Stimulated activated CD4-positive, alpha-beta T cell treated with anti-CD3 and anti-CD28 coated beads, Interleukin-1b, Interleukin-23, amount 100 ng/mL, for 4 hours (primary cell): ENCODE data around the gene SND1.

Experiments used
- DNase-seq, 2 donors: peaks; one replicate each; pipeline ENCODE4 v3.0.0-alpha.2; 2020; ENCODE audit warnings: low read depth in 2 of 2

The SND1 gene

DNA sequence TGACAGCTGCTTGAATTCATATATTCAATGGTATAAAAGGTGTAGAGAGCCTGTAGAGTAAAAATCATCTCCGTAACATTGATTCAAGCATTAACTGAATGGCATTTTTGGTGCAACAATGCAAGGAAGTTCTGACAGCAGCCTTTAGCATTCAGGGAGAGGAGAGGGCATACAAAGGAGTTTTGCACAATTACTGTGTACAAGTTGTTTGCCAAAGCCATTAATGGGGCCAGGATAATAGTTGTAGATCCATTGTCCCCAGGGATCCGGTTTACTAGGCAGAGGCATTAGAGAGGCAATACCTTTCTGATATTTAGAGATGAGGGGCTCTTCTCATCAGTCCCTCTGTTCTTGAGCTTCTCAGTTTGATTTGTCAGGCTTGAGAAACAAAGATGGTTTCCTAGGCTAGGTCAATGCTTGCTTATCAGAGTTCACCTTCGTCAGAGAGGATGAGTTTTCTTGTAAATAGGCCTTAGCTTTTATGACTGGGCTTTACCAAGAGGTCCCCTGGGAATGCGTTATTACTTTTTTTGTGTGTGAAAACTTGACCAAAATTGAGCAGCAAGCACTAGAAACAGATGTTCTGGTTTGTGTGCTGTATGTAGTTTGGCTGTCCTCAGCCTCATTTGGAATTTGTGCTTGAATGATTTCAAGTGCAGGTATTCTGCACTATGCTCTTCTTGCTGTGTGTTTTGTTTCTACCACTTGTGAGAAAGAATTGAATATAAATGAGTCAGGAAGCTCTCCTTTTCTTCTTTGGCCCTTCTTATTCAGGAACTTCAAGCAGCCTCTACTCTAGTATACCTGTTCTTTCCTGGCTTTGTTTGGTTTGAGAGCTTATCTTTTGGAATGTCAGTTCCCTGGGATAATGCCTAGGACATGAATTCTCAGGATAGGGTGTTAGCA lies 32.0 kb downstream of the SND1 start:
- no peak for DNase-seq

DNA sequence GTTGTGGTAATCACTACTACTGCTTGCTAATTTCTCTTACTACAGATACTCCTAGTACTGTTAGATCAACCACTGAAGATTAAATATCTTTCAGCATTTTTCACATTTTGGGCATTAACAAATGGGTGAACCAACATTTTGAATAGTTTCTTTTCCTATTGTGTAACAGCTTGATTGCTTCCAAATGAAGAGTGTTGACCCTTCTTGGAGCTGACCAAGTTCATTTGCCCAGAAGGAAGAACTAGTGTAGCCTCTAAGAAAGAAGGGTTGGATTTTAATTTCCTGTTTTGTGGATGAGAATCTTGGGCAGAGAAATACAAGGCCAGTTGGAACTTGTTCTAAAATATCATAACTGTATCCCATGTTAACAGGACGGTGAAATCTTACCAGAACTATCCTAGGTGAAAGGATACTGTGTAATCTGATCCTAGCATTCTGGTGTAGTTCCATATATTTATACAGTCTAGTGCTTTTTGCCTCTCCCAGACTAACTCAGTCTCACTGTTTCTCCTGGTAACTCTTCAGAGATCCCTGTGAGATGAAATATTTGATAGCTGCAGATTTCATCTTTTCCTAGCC lies 37.3 kb downstream of the SND1 start:
- DNase-seq, result no peak

DNA sequence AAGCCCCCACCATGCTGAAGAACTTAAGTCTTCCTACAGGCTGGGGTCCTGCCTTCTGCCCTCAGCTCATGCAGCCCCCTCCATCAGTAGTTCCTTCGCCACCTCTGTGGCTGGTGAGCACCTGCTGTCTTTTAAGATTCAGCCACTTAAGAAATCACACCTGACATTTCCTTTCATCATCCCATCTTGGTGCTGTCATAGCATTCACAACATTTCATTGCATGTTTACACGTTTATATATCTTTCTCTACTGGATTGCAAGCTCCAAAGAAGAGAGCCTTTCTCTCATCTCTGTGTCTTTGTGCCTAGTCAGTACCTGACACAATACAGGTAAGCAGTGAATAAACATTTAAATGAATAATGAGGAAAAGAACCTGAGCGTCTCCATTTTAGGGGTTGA lies 38.3 kb downstream of the SND1 start:
- no peak for DNase-seq

DNA sequence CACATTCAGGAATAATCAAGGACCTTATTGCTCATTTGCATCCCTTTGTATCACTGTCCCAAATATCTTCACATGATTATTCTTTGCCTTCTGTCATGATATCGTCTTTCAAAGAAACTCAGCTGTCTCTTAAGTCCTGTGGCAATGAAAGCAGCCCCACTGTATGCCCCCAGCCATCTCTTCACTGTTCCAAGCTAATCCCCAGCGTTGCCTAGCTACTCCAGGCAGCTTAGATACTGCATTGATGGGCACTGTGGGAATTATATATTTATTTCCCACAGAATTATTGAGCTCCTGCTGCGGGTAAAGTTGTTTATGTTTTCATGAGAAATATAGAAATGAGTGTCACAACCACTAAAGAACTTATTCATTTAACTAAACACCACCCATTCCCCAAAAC lies 38.8 kb downstream of the SND1 start:
- DNase-seq, result no peak

DNA sequence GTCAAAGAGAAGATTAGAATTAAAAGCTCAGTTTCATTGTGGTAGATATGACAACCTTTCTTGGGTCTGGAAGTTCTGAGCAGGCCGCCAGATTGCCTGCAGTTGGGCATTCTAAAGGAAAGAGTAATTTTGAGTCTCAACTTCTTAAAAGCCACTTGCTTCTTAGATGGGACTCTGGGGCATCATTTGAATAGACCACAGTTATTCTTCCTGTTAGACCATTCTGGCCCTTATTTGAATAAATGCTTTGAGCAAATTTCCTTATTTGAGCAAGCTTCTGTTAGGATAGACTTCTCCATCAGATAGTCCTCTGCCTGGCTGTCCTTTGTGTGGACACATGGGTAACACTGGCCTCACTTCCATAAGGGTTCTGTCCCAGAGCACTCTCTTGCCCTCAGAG lies 40.2 kb downstream of the SND1 start:
- no peak for DNase-seq

DNA sequence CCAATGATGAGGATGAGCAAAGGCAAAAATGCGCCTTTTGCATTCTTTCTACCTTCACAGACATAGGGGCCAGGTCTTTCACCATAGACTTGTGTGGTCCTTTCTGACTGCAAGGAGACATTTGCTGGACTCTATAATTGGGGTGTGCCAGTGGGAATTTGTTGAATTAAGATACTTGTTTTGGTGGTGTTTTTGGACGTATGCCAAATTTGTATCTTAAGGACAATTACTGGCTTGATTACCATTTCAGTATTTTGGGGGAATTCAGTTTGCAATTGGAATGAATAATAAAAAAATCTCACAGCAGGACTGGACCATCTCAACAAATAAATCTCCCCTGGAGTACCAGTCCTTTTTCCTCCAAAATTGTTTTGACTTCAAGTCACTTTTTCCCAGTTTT lies 47.9 kb downstream of the SND1 start:
- DNase-seq, result no peak

DNA sequence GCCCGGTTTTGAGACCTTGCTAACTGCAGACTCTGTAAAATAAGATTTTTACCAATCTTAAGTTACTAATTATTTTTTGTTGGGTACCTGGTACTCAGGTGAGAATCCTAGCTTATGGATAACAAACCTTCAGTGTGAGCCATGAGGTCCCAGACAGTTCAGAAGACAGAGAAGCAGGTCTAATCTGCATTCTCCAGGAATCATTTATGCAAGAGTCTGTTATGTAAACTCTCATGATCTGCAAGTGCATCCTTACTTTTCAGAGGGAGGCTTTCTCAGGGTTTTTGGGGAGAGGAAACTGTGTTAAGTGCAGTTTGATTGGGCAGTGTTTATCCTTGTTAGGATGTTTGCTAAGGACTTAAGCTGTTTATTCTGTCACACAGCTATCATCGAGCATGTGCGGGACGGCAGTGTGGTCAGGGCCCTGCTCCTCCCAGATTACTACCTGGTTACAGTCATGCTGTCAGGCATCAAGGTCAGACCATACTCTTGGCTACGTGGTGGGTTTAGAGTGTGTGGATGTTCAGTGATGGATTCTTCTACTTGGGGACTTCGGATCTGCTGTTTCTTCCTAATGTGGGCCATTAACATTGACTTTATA lies 50.2 kb downstream of the SND1 start:
- no peak for DNase-seq

DNA sequence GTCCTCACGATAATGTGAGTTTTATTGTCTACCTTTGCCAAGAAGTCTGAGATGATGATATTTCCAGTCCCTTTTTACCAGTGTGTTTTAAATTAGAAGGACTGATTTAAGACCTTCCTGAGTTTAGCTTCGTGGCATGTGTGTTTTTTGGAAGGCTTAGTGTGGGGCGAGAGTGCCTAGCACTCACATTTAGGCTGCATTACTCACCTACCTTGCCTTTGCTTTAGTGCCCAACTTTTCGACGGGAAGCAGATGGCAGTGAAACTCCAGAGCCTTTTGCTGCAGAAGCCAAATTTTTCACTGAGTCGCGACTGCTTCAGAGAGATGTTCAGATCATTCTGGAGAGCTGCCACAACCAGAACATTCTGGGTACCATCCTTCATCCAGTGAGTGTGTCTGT lies 50.9 kb downstream of the SND1 start:
- no peak for DNase-seq

DNA sequence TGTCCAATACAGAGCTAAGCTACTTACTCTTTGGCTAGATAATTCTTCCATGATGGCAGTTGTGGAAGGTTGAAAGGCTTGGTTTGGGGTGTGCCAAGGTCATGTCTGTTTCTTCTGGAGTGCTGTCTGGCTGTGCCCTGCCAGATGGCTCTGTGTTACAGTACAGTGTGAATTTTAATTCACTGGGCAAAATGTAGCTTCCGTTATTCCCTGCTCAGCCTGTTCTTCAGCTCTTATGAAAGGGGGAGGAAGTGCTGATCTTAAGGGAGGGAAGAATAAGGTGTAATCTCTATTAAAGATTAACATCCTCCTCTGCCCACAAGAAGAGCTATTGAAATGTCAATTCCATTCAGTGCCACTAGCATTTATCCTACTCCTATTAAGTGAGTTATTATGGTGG lies 52.2 kb downstream of the SND1 start:
- DNase-seq, result no peak

DNA sequence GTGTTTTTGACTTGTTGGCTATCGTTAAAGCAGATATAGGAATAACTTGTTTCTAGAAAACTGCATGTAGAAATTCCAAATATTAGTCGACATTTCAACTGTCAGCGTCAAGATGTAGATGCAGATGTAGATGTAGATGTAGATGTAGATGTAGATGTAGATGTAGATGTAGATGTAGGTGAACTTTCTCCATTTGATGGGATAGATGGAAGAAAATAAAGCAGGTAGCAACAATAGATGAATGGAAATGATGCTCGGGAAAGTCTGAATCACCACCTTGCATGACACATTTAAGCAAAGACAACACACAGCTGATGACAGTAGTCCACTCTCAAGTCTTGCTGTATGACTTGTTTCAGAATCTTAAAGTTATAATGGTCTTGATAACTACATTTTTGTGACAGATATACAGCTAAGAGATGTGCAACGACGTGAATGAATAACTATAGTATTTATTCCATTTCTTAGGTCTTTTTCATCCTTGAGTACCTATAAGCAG lies 53.5 kb downstream of the SND1 start:
- DNase-seq, result no peak

DNA sequence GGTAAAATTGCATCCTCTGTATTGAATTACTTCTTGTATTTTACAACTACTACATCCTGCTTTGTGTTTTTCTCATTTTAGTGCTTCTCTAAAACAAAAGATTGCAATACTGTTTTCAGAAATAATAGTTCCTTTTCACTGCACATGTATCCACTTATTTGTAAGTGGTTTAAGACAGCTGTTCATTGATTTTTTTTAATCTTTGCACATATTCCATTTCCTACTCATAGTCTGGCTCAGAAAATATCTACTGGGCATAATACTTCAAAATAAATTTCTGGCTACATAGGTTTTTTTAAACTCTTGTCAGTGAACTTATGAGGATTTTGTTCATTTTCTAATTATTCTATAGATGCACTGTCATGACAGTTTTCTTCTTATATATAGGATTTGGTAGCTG lies 54.8 kb downstream of the SND1 start:
- DNase-seq, result no peak

DNA sequence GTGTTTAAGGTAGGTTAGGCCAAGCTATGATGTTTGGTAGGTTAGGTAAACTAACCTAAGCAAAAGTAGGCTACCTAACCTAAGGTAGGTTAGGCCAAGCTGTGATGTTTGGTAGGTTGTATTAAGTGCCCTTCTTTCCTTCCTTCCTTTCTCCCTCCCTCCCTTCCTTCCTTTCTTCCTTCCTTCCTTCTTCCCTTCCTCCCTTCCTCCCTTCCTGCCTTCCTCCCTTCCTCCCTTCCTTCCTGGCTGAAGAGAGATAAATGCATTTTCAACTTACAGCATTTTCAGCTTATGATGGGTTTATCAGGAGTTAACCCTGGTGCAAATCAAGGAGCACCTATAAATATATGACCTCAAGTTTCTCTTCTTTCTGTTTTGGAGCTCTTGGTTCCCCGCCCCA lies 56.2 kb downstream of the SND1 start:
- DNase-seq, result no peak

DNA sequence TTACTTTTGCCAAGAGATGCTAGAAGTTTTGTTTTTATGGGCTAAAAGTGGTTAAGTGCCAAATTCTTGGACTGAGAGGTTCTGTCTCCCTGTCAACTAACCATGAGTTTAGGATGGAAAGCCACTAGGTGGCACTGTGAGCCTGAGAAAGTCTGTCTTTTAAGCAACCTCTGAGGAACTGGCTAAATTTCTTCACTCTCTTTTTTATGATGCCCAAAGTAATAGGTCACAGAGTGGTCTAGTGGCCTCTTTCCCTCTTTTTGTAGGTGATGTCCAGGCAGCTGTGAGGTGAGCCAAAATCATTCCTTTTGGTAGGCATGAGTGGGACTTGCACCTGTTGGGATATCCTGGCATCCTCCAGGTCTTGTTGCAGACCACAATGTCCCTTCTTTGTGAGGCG lies 56.8 kb downstream of the SND1 start:
- peak; percentile 39 to 62 for DNase-seq

DNA sequence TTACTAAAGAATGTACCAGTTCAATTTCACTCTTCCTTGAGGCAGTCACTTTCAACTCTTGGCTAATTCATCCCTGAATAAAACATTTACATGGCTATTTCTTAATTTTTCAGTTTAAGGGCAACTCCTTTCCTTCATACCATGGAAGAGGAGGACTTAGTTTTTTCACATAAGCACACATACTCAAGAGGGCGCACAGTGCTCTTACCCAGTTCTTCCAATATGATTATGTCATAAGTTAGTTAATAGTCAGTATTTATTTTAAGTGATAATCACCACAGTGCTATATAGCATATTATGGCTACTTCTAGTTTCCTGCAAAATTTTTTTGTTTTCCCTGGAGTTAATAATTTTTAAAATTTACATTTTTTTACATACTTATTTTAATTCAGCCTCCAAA lies 58.6 kb downstream of the SND1 start:
- DNase-seq, result no peak

DNA sequence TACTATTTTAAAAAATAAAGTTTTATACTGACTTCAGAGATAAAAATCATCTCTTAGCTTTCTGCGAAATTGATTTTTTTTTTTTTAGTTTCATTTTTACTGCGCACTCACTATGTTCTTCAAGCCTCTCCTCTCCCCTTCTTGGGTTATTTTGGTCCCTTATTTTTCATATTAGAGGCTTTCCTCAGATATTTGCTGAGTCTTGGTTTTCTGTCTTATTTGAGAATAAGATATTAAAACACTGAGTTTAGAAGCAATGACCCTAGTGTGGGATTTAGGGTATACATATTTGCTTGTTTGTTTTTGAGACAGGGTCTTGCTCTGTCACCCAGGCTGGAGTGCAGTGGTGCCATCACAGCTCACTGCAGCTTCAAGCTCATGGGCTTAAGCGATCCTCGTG lies 59.9 kb downstream of the SND1 start:
- no peak for DNase-seq

DNA sequence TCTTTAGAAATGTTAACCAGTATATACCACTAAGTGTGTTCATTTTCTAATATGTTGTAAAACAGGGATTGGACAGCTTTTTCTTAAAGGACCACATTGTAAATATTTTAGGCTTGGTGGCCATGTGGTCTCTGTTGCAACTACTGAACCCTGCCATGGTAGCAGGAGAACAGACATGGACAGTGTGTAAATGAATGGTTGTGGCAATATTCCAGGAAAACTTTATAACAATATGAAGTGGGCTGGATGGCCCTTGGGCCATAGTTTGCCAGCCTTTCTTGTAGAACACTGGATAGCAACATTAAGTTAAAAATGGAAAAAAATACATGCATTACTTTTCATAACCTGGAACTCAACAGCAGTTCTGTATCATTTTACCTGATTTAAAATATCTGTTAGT lies 61.0 kb downstream of the SND1 start:
- no peak for DNase-seq

DNA sequence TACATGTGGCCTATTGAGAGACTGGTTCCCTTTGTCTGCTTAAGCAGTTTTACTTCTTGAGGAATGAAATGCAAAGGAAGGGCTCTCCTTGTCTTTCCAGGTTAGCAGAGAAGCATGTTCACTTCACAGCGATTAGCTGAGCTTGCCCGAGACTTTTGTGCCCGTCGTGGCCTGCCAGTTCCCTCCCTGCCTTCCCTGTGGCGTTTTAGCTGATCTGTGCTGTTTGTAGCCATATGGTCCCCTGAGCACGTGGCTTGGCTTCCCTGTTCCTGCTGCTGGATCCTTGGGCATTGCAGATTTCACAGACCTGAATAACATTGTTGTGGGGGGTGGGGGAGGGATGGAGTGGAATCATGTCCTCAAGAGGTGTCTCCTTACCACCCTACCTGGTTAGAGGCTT lies 61.8 kb downstream of the SND1 start:
- no peak for DNase-seq

DNA sequence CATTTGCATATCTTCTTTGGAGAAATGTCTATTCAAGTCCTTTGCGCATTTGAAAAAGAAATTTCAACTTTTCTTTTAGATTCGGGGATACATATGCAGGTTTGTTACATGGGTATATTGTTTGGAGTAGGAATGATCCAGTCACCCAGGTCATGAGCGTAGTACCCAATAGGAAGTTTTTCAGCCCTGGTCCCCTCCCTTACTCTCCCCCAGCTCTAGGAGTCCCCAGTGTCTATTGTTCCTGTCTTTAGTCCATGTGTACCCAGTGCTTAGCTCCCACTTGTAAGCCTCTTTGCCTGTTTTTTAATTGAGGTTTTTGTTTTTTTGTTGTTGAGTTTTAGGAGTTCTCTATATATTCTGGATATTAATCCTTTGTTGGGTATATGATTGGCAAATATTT lies 63.3 kb downstream of the SND1 start:
- no peak for DNase-seq

DNA sequence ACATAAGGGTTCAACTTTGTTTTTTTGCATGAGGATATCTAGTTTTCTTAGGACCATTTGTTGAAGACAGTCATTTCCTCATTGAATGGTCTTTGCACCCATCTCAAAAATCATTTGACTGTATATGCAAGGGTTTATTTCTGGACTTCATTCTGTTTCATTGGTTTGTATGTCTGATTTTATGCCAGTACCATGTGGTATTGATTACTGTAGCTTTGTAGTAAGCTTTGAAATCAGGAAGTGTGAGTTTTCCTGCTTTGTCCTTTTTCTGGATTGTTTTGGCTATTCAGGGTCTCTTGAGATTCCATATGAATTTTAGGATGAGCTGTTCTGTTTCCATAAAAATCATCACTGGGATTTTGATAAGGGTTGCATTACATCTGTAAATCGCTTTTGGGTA lies 63.9 kb downstream of the SND1 start:
- no peak for DNase-seq

DNA sequence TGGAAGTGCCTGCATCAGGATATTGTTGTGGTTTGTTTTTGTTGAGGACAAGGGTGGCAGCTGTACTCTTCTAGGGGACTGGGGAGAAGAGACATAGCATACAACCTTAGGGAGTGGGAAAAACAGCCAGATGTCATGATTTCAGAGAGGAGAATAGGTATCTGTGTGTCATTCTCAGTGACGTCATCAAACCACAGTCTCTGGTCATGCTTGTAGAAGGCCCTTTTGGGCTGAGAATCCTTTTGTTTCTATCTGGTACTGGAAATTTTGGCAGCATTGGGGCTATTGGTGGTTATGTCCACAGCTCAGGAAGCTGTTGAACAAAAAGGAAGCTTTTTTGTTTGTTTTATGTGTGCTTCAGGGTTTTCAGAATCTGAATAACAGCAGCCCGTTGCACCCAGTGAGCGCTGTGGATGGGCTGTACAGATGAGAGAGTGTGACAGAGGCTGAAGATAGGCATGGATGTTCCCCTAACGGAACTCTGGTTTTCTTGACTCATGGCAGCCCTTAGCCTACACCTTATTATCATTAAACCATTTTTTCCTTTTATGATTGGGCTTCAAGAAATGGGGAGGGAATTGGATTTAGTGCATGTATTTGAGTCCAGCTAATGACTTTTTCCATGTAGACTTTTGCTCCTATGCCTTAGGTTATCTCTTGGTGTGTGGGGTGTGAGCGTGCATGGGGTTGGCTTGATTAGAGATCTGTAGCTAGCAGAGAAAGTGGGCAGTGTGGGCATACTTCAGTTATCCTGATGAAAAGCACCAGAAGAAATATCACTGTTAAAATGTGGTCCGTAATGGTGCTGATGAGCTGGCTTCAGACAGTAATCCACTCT lies 65.7 kb downstream of the SND1 start:
- DNase-seq, result no peak

DNA sequence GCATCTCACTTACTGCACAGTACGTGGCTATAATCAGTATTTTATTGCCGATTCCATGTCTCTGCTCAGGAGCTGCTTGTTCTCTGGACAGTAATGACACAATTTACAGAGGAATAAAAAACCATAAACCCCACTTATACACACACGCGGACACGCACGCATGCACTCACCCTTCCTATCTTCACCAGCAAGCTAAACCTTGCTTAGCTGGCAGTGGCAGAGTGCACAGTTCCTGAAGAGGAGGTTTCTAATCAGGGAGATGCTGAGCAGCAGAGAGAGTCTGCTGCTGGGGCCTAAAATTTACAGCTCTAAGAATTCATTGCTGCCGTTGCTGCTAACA lies 66.3 kb downstream of the SND1 start:
- no peak for DNase-seq

DNA sequence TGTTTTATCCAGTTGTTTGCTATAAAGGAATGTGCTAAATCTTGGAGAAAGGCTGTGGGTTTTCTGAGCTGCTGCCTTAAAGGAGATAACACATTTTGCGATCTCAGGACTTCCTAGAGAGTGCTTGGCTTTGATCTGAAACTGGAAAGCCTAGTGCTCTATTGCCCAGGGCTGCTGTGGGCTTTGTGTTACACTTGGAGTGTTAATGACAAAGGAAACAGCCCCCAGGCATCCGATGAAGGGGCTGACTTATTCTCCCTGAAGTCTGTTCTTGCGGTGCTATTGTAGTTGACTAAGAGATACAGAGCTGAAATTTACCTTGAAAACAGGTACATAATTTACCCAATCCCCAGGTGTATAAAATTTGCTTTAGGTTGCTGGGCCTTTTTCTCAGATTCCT lies 74.5 kb downstream of the SND1 start:
- no peak for DNase-seq
